Mucosa of rectum (tissue), 2 donors: ENCODE measurements around the gene STX12.
A peak's percentile ranks its signal among the peaks of the same experiment; 100 is the strongest.
"Not testable (repeated sequence)": the region's sequence is repeated elsewhere in the genome, so short reads cannot be mapped to it uniquely, and the experiment has no call there.

ENCODE experiments used
- H3K27ac ChIP-seq, 2 donors: one replicate each; pipeline ENCODE4 v1.7.0; 2013; ENCODE audit warnings: inconsistent platforms in 2 of 2, low read depth in 2 of 2, low read length in 2 of 2
- H3K27me3 ChIP-seq, 2 donors: one replicate each; pipeline ENCODE4 v1.7.0; 2013; ENCODE audit warnings: low read length in 2 of 2; ENCODE audit not compliant: control insufficient read depth in 2 of 2, insufficient read depth in 2 of 2
- H3K36me3 ChIP-seq, 2 donors: one replicate each; pipeline ENCODE4 v1.7.0; 2013; ENCODE audit warnings: low read length in 2 of 2; ENCODE audit not compliant: control insufficient read depth in 2 of 2, insufficient read depth in 2 of 2
- H3K4me1 ChIP-seq, 2 donors: one replicate each; pipeline ENCODE4 v1.7.0; 2013; ENCODE audit warnings: low read length in 2 of 2, mild to moderate bottlenecking in 1 of 2; ENCODE audit not compliant: control insufficient read depth in 2 of 2, insufficient read depth in 2 of 2
- H3K4me3 ChIP-seq, 2 donors: one replicate each; pipeline ENCODE4 v1.7.0; 2013; ENCODE audit warnings: low read length in 2 of 2
- H3K9ac ChIP-seq, 2 donors: one replicate each; pipeline ENCODE4 v1.7.0; 2013; ENCODE audit warnings: low read length in 2 of 2, low read depth in 1 of 2, mild to moderate bottlenecking in 1 of 2
- H3K9me3 ChIP-seq, 2 donors: one replicate each; pipeline ENCODE4 v1.7.0; 2013; ENCODE audit warnings: low read length in 2 of 2; ENCODE audit not compliant: control insufficient read depth in 2 of 2
- donor health status: healthy.
- donor health status: Normal muscosa, but diverticular disease.

The STX12 gene

DNA sequence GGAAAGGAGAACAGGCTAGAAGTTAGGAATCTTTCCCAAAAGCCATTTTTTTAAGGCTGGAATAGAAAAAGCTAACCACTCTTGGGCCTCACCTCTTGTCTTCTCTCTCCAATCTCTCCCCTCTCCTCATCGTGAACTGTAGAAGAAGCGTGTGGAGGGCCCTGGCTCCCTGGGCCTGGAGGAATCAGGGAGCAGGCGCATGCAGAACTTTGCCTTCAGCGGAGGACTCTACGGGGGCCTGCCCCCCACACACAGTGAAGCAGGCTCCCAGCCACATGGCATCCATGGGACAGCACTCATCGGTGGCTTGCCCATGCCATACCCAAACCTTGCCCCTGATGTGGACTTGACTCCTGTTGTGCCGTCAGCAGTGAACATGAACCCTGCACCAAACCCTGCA, 76.9 kb downstream of the STX12 start:
- Histone ChIP-seq H3K27me3 (no peaks in the 10 kb centered on the region), H3K9me3 (no peaks in the 10 kb centered on the region), H3K4me3 (no peak overlapping the region), H3K9ac (no peak overlapping the region), H3K36me3 (peaks cover 38 to 39% of the 10 kb centered on the region in 2 donors), H3K4me1 (no peaks in the 10 kb centered on the region), H3K27ac (no peak overlapping the region)

DNA sequence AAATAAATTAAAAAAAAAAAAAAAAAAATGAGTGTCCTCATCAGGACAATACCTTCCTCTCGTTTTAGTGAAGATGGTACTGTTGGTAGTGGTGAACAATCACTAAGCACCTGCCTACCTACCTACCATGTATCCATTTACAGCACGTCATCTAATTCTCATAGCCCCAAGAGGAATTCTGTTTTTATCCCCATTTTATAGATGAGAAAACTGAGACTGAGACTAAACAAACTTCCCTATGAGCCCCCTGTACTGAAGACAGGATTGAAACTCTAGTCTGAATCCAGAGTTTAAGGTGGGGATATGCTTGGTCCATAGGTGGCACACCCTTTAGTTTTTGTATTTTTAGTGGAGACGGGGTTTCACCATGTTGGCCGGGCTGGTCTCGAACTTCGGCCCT, 82.1 kb downstream of the STX12 start:
- no peak overlapping the region for H3K27ac ChIP-seq
- H3K4me3 ChIP-seq, result no peak overlapping the region
- peaks cover 12% of the 10 kb centered on the region in 2 donors for H3K36me3 ChIP-seq
- H3K27me3 ChIP-seq, result no peaks in the 10 kb centered on the region
- H3K9ac ChIP-seq, result no peak overlapping the region
- no peaks in the 10 kb centered on the region for H3K4me1 ChIP-seq
- no peaks in the 10 kb centered on the region for H3K9me3 ChIP-seq

DNA sequence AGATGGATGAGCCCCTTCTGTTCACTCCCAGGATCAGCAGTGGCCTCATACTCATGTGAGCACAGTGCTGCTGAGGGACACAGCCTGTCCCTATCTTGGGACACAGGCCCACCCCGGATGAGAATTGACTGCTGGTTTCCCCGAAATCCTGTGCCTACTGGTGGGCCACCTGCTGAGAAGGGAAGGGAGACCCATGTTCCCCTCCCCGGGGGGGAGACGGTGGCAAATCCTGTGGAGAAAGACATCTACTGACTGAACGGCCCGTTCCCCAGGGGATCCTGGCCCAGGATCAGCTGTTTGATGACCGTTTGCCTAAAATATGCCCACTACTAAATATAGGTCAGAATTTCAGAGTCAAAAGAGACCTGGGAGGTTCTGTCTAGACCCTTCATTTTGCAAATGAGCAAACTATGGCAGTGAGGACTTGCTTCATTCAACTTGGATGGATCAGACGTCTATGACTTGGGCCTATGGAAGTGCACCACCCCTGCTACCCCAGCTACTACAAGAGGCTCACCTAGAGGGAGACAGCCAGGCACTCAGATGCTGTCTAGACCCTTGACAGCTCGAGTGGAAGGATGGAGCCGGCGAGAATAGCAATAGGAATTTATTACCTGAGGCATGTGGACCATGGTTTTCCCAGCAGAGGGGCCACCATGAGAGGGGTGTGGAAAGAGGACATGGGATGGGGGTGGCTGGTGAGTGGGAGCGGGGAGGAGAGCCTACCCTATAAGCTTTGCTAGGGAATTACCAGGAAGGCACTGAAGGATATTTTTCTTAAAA, 83.7 kb downstream of the STX12 start:
- Histone ChIP-seq H3K9ac (no peak overlapping the region), H3K27me3 (no peaks in the 10 kb centered on the region), H3K9me3 (no peaks in the 10 kb centered on the region), H3K27ac (no peak overlapping the region), H3K4me3 (no peak overlapping the region), H3K36me3 (peaks cover under 1 to 2% of the 10 kb centered on the region in 2 donors), H3K4me1 (no peaks in the 10 kb centered on the region)

DNA sequence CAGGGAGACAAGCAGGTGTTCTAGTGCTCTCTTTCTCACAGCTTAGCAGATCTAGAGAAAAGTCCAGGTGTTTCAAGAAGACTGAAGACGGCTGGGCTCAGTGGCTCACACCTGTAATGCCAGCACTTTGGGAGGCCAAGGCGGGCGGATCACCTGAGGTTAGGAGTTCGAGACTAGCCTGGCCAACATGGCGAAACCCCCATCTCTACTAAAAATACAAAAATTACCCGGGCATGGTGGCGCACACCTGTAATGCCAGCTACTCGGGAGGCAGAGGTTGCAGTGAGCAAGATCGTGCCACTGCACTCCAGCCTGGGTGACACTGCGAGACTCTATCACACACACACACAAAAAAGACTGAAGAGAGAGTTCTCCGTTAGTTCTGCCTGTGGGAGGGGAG, 84.5 kb downstream of the STX12 start:
- not testable (repeated sequence) for H3K9me3 ChIP-seq, H3K27me3 ChIP-seq, H3K9ac ChIP-seq, H3K36me3 ChIP-seq, H3K4me1 ChIP-seq, H3K4me3 ChIP-seq, H3K27ac ChIP-seq

DNA sequence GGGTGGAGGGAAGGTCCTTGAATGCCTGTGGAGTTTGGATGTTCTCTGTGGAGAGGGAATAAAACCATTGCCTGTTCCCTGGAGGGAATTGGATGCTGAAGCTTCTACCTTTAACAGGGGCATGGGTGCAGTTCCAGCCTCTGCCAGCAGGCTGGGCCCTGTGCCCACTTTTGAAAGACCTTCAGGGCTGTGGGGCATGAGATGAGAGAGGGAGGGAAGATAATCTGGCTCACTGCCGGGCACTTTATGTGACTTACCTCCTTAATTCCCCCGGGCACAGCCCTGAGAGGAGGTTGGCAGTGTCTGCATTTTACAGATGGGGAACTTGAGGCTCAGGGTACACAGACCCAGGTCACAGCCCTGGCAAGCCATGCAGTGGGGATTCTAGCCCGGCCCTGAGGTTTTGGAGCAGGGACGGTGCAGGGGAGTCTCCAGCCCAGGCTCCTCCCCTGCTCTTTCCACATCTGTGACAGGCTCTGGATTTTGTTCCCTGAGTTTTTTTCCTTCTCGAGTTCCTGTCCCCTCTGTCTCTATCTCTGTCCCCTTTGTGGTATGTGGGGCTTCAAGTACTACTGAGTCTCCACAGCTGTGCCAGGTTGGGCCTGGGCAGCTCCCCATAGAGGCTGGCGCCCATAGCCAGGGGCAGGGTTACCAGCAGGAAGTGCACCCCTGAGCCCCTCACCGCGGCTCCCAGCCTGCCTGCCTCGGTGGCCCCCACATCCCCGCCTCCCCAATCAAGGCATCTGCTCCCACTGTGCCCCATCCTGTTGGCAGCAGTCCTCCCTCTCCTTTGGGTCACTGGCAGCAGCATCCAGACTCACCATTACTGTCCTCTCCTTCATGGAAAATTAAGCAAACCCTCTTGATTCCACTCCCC, 85.3 kb downstream of the STX12 start:
- Histone ChIP-seq H3K27me3 (no peaks in the 10 kb centered on the region), H3K9me3 (no peaks in the 10 kb centered on the region), H3K9ac (no peak overlapping the region), H3K4me3 (no peak overlapping the region), H3K27ac (no peak overlapping the region), H3K36me3 (no peaks in the 10 kb centered on the region), H3K4me1 (peaks cover 0 to 3% of the 10 kb centered on the region in 2 donors)

DNA sequence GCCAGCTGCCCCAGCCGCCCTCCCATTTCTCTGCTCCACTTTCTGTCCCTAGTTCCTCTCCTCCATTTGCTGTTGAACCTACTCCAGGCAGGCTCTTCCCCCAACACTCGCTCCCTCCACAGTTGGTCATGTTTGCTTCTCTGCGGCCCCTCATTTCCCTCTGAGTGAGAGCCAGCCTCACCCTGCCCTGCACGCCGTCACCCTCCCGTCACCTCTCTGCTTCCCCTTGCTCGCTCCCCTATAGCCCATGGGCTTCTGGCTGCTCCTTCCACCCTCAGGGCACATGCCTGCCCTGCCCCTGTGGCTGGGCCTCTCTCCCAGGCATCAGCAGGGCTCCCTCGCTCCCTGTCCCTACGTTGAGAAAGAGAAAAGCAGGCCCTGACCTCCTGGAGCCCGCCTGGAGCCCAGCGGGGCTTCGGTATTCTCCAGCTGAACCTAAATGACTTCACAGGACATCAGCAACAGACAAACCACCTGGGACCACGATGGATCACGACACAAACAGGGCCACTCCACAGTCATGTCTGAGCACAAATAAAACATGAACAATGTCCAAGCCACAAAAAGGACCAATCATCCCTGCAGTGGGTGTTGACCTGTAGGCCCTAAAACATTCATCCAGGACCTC, 86.0 kb downstream of the STX12 start:
- peaks cover 0 to 3% of the 10 kb centered on the region in 2 donors for H3K4me1 ChIP-seq
- no peak overlapping the region for H3K9ac ChIP-seq
- H3K4me3 ChIP-seq, result no peak overlapping the region
- H3K36me3 ChIP-seq, result no peaks in the 10 kb centered on the region
- H3K27me3 ChIP-seq, result no peaks in the 10 kb centered on the region
- no peak overlapping the region for H3K27ac ChIP-seq
- H3K9me3 ChIP-seq, result no peaks in the 10 kb centered on the region

DNA sequence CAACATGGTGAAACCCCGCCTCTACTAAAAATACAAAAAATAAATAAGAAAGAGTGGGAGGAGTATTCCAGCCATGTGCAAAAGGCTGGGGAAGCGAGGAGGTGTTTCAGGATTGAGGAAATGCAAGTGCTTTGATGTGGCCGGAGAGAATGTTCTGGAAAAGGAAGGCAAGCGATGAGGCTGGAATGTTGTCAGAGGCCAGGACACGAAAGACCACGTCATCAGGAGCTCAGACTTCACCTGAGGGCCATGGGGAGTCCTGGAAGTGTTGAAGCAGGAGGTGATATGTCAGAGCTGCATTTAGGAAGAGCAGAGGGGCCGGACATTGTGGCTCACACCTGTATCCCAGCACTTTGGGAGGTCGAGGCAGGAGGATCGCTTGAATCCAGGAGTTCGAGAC, 88.4 kb downstream of the STX12 start:
- no peak overlapping the region for H3K9ac ChIP-seq

DNA sequence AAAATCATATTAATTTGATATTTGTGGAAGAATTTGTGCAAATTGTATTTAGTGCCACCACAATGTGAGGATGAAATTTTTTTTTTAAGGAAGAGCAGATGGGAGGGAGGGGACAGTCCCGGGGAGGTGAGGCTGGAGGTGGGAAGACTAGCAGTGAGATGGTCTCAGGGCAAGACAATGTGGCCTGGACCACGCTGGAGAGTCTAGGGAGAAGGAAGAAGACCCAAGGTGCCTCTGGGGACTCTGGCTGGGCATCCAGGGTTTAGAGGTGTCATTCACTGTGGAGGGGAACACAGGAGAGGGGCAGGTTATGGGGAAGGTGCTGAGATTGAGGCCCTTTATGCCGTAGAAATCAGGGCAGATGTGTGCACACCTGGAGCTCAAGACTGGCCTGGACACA, 89.0 kb downstream of the STX12 start:
- no peaks in the 10 kb centered on the region for H3K9me3 ChIP-seq
- H3K27me3 ChIP-seq, result no peaks in the 10 kb centered on the region
- H3K4me1 ChIP-seq, result peaks cover 0 to 3% of the 10 kb centered on the region in 2 donors
- no peak overlapping the region for H3K9ac ChIP-seq
- H3K27ac ChIP-seq, result peak overlapping the region in 1 of 2 donors; percentile 70
- no peaks in the 10 kb centered on the region for H3K36me3 ChIP-seq
- H3K4me3 ChIP-seq, result no peak overlapping the region

More for the DNA sequence above, 88.4 kb downstream of the STX12 start:
- no peak overlapping the region for H3K27ac ChIP-seq
- H3K36me3 ChIP-seq, result no peaks in the 10 kb centered on the region
- H3K4me1 ChIP-seq, result peaks cover 0 to 3% of the 10 kb centered on the region in 2 donors
- no peak overlapping the region for H3K4me3 ChIP-seq
- no peaks in the 10 kb centered on the region for H3K9me3 ChIP-seq
- H3K27me3 ChIP-seq, result no peaks in the 10 kb centered on the region

DNA sequence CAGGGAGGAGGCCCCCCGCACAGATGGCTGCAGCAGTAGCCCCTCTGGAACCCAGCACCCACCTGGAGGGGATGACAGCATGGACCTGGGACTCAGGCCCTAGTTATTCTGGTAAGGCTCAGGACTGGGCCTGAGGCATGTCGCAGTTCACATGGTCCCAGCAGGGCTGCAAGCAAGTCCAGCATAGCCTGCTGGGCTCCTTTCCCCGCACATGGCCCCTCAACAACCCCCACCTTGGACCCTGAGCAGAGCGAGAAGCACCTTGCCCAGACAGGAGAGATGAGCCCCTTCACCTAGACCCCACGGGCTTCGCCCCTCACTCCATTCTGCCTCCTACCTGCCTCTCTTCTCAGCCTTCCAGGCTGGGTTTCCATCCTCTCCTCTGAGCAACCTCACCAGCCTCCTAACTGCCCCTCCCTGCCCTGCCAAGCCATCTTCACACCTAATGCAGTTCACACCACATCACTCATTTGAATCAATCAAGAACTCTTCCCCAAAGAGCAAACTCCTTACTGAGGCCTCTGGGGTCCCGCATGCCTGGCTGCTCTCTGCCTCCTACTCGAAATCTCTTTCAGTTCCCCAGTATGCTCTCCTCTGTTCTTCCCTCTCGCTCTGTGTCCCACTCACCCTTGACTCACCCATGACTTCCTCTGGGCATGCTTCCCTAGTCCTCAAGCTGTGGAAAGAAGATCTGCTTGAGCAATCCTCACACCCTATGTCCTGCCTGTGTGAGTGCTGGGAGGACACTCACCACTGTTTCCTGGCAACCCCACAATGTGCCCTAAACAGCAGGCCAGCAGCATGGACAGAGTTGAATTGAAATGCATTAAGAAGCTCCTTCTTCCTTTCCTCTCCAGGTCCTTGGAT, 89.9 kb downstream of the STX12 start:
- no peak overlapping the region for H3K4me3 ChIP-seq
- H3K27ac ChIP-seq, result peak overlapping the region; percentile 48 to 70
- H3K36me3 ChIP-seq, result no peaks in the 10 kb centered on the region
- peak overlapping the region; percentile 23 to 41 for H3K9ac ChIP-seq
- peaks cover 0 to 3% of the 10 kb centered on the region in 2 donors for H3K4me1 ChIP-seq
- no peaks in the 10 kb centered on the region for H3K27me3 ChIP-seq
- no peaks in the 10 kb centered on the region for H3K9me3 ChIP-seq
